HG03439 (cell line): ENCODE results near the gene C7orf57.
A peak's percentile ranks its signal among the peaks of the same experiment; 100 is the strongest.

Experiments used
- ATAC-seq: cut with Tn5 transposase; IDR thresholded peaks from one replicate; pipeline ENCODE4 v1.9.1; 2021; ENCODE audit warnings: mild to moderate bottlenecking, moderate library complexity; ENCODE audit not compliant: unreplicated experiment

The C7orf57 gene

GRCh38 chr7:48084727-48085432, 49.5 kb downstream of the C7orf57 start:
- ATAC-seq: peak; percentile 72

- no peak for ATAC-seq
These were observed 50.1 kb downstream of the C7orf57 start for GRCh38 chr7:48085433-48085791.

- ATAC-seq: no peak
These were observed 50.6 kb downstream of the C7orf57 start for GRCh38 chr7:48085942-48086341.

- ATAC-seq: peak; percentile 14
These were observed 52.0 kb downstream of the C7orf57 start for GRCh38 chr7:48087349-48087748.

GRCh38 chr7:48088559-48089045, 53.3 kb downstream of the C7orf57 start:
- ATAC-seq: peak; percentile 53

- peak; percentile 53 for ATAC-seq
These were observed 54.0 kb downstream of the C7orf57 start, which contains the start of gene UPP1 for GRCh38 chr7:48089046-48090003. UPP1 (plus strand) TSS chr7:48089265; CDS start chr7:48094784, 5,519 bp downstream.

GRCh38 chr7:48090095-48090805, 54.9 kb downstream of the C7orf57 start:
- ATAC-seq: no peak

- ATAC-seq: no peak
These were observed 56.4 kb downstream of the C7orf57 start for GRCh38 chr7:48091506-48092433.

- ATAC-seq: no peak
These were observed 59.5 kb downstream of the C7orf57 start for GRCh38 chr7:48094861-48095293.

GRCh38 chr7:48096273-48096672, 60.9 kb downstream of the C7orf57 start:
- ATAC-seq: no peak

- ATAC-seq: no peak
These were observed 62.3 kb downstream of the C7orf57 start for GRCh38 chr7:48097521-48098231.

GRCh38 chr7:48098846-48099245, 63.5 kb downstream of the C7orf57 start:
- ATAC-seq: no peak

- ATAC-seq: no peak
These were observed 64.4 kb downstream of the C7orf57 start for GRCh38 chr7:48099781-48100180.

GRCh38 chr7:48101352-48101751, 66.0 kb downstream of the C7orf57 start:
- ATAC-seq: no peak

GRCh38 chr7:48101968-48102367, 66.6 kb downstream of the C7orf57 start:
- no peak for ATAC-seq

GRCh38 chr7:48102530-48102929, 67.2 kb downstream of the C7orf57 start:
- ATAC-seq: no peak

GRCh38 chr7:48105045-48105444, 69.7 kb downstream of the C7orf57 start:
- ATAC-seq: no peak

- ATAC-seq: no peak
These were observed 71.7 kb downstream of the C7orf57 start for GRCh38 chr7:48106906-48107659.
